Suprapubic skin (tissue), 3 donors: ENCODE measurements around the gene CHST4.

Source experiments
- CTCF ChIP-seq, 2 donors: fragments of 200-600 bp in 1 of 2; fragments of 450-650 bp in 1 of 2; sonication (generic) in 1 of 2; IDR thresholded peaks; one replicate each; pipeline ENCODE4 v1.5.1; 2016 to 2019; ENCODE audit warnings: antibody characterized with exemption in 2 of 2, mild to moderate bottlenecking in 1 of 2, moderate library complexity in 1 of 2
- POLR2A ChIP-seq, 2 donors: fragments of 450-650 bp; IDR thresholded peaks; one replicate each; pipeline ENCODE4 v1.6.1; 2017; ENCODE audit warnings: antibody characterized with exemption in 2 of 2, mild to moderate bottlenecking in 2 of 2, moderate library complexity in 2 of 2

DNA sequence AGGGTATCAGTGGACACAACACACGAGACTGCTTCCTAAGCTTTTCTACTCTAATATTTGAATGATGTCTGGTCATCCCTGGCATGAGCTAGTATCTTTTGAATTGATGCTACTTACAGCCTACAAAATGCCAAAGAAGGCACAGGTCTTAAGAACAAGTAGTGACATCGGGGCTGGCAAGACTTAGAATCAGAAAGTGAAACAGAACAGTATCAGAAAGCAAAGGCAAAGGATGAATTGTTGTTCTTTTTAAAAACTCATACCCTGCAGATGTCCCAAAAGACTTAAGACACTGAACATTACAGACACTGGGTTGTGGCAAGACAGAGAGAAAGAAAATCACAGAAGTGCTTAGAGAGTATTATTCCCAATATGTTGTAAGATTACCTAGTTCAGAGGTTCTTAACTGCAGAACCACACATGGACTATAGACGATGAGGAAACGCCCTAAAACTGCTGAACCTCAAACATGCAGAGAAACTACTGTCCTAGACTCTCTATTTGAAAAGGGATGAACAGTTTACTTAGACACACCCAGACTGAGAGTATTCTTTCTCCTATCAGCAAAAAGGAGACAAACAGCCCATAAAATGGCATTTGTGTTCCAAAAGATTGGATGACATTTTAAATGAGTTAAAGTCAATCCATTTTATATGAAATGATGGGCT lies 49.6 kb upstream of the CHST4 start:
- TF ChIP-seq CTCF (IDR thresholded peaks at IDR 0.05): no peak
- TF ChIP-seq POLR2A (IDR thresholded peaks at IDR 0.05): no peak
